ENCODE measurements around the gene OTUB1.

OTUB1 gene

GRCh38 chr11:63978551-63979239, 7.5 kb upstream of the OTUB1 start:
- no peak for TF ChIP-seq CTCF (conservative IDR thresholded peaks at IDR 0.05; ENCODE audit: low read length)
- DNase-seq (ENCODE audit: low read depth), result no peak
- H3K4me3 ChIP-seq (ENCODE audit: low read length), result no peak overlapping the region

GRCh38 chr11:63979426-63979825, 6.8 kb upstream of the OTUB1 start:
- no peak overlapping the region for H3K4me3 ChIP-seq (ENCODE audit: low read length)
- no peak for DNase-seq (ENCODE audit: low read depth)
- TF ChIP-seq CTCF (conservative IDR thresholded peaks at IDR 0.05; ENCODE audit: low read length), result no peak

- DNase-seq (ENCODE audit: low read depth), result no peak
These were observed 454 bp upstream of the OTUB1 start for GRCh38 chr11:63985812-63986155.

GRCh38 chr11:63986932-63987513, 785 bp downstream of the OTUB1 start:
- H3K4me3 ChIP-seq (ENCODE audit: low read length), result peak overlapping the region; percentile 95
- no peak for TF ChIP-seq CTCF (conservative IDR thresholded peaks at IDR 0.05; ENCODE audit: low read length)
- no peak for DNase-seq (ENCODE audit: low read depth)

More at GRCh38 chr11:63985812-63986155, 454 bp upstream of the OTUB1 start:
- TF ChIP-seq CTCF (conservative IDR thresholded peaks at IDR 0.05; ENCODE audit: low read length), result no peak
- peak overlapping the region; percentile 95 for H3K4me3 ChIP-seq (ENCODE audit: low read length)

- no peak for TF ChIP-seq CTCF (conservative IDR thresholded peaks at IDR 0.05; ENCODE audit: low read length)
- no peak overlapping the region for H3K4me3 ChIP-seq (ENCODE audit: low read length)
- DNase-seq (ENCODE audit: low read depth), result no peak
These were observed 5.3 kb downstream of the OTUB1 start for GRCh38 chr11:63991558-63991957.

GRCh38 chr11:63993100-63993499, 6.9 kb downstream of the OTUB1 start:
- DNase-seq (ENCODE audit: low read depth), result no peak
- TF ChIP-seq CTCF (conservative IDR thresholded peaks at IDR 0.05; ENCODE audit: low read length), result no peak
- no peak overlapping the region for H3K4me3 ChIP-seq (ENCODE audit: low read length)

GRCh38 chr11:63993993-63994392, 7.8 kb downstream of the OTUB1 start:
- no peak overlapping the region for H3K4me3 ChIP-seq (ENCODE audit: low read length)
- no peak for DNase-seq (ENCODE audit: low read depth)
- no peak for TF ChIP-seq CTCF (conservative IDR thresholded peaks at IDR 0.05; ENCODE audit: low read length)
